Osteocyte (in vitro differentiated cells): ENCODE measurements around the gene AP2A2. TPM values are rescaled to one million over a fixed set of nuclear protein-coding genes. Genes with fewer than 3 reads are reported as not detected.

Experiments
- DNase-seq: peaks from one replicate; pipeline ENCODE4 v3.0.0; 2021; ENCODE audit warnings: mixed read lengths; ENCODE audit not compliant: unreplicated experiment; ENCODE audit errors: extremely low spot score
- H3K27ac Mint-ChIP-seq: one replicate; pipeline ENCODE4 v1.8.0; 2021; ENCODE audit warnings: mild to moderate bottlenecking, mixed read lengths; ENCODE audit not compliant: unreplicated experiment
- H3K27me3 Mint-ChIP-seq: one replicate; pipeline ENCODE4 v1.8.0; 2021; ENCODE audit warnings: mixed read lengths; ENCODE audit not compliant: unreplicated experiment
- H3K36me3 Mint-ChIP-seq: one replicate; pipeline ENCODE4 v1.8.0; 2021; ENCODE audit warnings: mixed read lengths; ENCODE audit not compliant: unreplicated experiment
- H3K4me1 Mint-ChIP-seq: one replicate; pipeline ENCODE4 v1.8.0; 2021; ENCODE audit warnings: mixed read lengths; ENCODE audit not compliant: unreplicated experiment
- H3K4me3 Mint-ChIP-seq: one replicate; pipeline ENCODE4 v1.8.0; 2021; ENCODE audit warnings: mild to moderate bottlenecking, moderate library complexity, mixed read lengths; ENCODE audit not compliant: unreplicated experiment
- H3K9me3 Mint-ChIP-seq: one replicate; pipeline ENCODE4 v1.8.0; 2021; ENCODE audit warnings: mixed read lengths; ENCODE audit not compliant: unreplicated experiment
- total RNA-seq: library from RNA; stranded (reverse); gene quantifications from 2 replicates; pipeline ENCODE4 v1.2.1, GENCODE V29; 2021
- TF ChIP-seq, protein P1 (sequence below): fragments of 200-600 bp; sonication (generic); IDR thresholded peaks from 2 replicates; pipeline ENCODE4 v1.5.0; 2021; ENCODE audit warnings: antibody characterized with exemption, mild to moderate bottlenecking, moderate library complexity

Gene AP2A2
- total RNA-seq, 1 donor from 2014 or later, result 102 TPM

DNA sequence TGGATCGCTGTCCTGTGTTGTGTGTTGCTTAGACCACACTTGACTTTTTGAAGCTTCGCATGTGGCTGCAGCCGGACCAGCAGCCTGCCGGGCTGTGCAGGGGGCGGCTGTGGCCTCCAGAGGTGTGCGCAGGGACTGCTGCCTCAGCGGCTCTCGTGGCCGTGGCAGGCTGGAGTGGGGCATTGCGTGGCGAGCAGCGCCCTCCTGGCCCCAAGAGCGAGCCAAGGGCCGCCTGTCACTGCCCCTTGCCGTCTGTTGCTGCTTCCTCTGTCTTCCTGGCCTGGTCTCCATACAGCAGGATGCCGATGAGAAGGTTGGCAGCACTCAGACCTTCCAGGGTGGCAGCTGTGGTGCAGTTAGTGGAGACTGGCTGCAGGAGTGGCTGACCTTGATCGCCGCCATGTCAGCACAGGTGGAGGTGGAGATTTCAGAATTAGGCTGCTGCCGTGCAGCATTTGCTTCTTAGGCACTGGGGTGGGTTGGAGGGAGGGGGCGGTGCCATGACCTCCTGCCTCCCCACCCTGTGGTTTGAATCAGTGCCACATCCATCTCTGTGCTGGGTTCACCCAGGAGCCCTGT, 76.8 kb downstream of the AP2A2 start:
- Mint-ChIP-seq H3K4me3 (no peak overlapping the region), H3K4me1 (no peaks in the 10 kb centered on the region), H3K27ac (no peak overlapping the region), H3K9me3 (no peaks in the 10 kb centered on the region), H3K36me3 (peaks cover 39% of the 10 kb centered on the region), H3K27me3 (no peaks in the 10 kb centered on the region)
- DNase-seq, result no peak
- TF ChIP-seq, protein P1, sequence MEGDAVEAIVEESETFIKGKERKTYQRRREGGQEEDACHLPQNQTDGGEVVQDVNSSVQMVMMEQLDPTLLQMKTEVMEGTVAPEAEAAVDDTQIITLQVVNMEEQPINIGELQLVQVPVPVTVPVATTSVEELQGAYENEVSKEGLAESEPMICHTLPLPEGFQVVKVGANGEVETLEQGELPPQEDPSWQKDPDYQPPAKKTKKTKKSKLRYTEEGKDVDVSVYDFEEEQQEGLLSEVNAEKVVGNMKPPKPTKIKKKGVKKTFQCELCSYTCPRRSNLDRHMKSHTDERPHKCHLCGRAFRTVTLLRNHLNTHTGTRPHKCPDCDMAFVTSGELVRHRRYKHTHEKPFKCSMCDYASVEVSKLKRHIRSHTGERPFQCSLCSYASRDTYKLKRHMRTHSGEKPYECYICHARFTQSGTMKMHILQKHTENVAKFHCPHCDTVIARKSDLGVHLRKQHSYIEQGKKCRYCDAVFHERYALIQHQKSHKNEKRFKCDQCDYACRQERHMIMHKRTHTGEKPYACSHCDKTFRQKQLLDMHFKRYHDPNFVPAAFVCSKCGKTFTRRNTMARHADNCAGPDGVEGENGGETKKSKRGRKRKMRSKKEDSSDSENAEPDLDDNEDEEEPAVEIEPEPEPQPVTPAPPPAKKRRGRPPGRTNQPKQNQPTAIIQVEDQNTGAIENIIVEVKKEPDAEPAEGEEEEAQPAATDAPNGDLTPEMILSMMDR, result no peak

DNA sequence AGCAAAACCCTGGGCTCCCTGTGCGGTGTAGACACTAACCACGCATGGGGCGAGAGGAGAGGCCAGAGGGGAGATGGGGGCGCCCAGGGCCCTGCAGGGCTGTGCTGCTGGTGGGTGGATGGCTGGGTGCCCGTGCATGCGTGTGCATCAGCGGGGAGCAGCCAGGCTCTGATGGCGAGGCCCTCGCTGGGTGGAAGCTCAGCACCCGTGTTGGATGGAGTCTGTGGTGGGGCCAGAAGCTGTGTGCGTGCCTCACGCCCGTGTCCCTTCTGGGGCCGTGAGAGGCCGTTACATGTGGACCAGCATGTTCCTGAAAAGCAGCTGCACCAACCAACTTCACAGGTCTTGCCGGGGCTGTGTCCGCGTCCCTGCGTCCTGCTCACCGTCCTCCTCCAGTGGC, 77.5 kb downstream of the AP2A2 start:
- Mint-ChIP-seq H3K4me3 (no peak overlapping the region), H3K9me3 (no peaks in the 10 kb centered on the region), H3K36me3 (peaks cover 39% of the 10 kb centered on the region), H3K4me1 (no peaks in the 10 kb centered on the region), H3K27ac (no peak overlapping the region), H3K27me3 (no peaks in the 10 kb centered on the region)
- TF ChIP-seq, protein P1, result no peak
- no peak for DNase-seq

DNA sequence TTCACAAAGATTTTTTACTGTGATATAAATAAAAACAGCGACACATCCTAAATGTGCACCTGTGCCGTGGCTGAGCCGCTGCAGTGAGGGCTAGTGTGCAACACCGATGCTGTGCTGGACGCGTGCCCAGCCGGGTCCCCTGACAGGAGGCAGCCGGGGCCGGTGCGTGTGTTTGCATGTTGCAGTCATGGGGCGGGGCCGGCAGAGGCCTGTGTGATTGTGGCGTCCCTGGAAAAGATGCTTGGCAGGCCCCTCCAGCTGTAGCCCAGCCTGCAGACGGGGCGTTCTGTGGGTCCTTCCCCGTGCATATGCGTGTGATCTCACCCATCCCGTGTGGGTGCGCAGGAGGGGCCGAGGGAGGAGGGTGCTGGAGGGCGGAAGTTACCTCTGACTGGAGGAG, 80.3 kb downstream of the AP2A2 start:
- Mint-ChIP-seq H3K9me3 (no peaks in the 10 kb centered on the region), H3K27me3 (no peaks in the 10 kb centered on the region), H3K4me1 (no peaks in the 10 kb centered on the region), H3K36me3 (peaks cover 47% of the 10 kb centered on the region), H3K4me3 (no peak overlapping the region), H3K27ac (no peak overlapping the region)
- TF ChIP-seq, protein P1, result no peak
- no peak for DNase-seq

DNA sequence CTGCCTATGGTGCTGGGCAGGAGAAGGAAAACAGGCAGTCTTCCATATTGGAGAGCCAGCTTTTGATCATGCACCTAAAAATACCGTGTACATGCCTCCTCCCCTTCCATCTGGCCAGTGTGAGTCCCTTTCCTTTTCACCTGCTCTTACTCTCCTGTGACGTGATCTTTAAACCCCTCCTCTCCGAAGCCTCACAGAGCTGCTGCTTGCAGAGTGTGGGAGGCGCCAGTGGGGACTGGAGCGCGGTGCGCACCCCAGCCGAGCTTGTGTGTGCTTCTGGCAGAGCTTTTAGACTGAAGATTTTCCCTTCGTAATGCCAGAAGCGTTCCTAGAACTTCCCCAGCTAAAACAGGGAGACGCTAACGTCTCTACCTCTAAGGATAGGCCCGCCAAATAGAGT, 81.1 kb downstream of the AP2A2 start:
- Mint-ChIP-seq H3K4me3 (no peak overlapping the region), H3K27ac (no peak overlapping the region), H3K27me3 (no peaks in the 10 kb centered on the region), H3K4me1 (no peaks in the 10 kb centered on the region), H3K36me3 (peaks cover 40% of the 10 kb centered on the region), H3K9me3 (no peaks in the 10 kb centered on the region)
- TF ChIP-seq, protein P1, result no peak
- no peak for DNase-seq

DNA sequence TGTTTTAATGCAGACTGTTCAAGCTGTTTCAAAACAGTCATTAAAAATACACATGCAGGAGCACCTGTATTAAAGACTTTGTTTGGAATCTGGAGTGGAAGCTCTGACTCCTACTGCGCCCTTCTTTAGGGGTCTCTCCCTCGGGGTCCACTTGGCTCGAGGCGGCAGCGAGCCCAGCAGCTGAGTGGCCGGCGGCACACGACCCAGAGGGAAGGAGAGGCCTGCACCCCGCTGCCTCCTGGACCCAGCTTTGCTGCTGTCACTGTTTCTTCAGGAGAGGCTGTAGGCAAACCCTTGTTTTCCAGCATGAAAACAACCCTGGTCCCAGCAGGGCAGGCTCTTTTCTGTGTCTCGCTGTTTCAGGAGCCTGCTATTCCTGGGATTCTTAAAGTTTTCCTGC, 81.6 kb downstream of the AP2A2 start:
- DNase-seq, result no peak
- Mint-ChIP-seq H3K9me3 (no peaks in the 10 kb centered on the region), H3K27ac (no peak overlapping the region), H3K36me3 (peaks cover 41% of the 10 kb centered on the region), H3K4me3 (no peak overlapping the region), H3K4me1 (no peaks in the 10 kb centered on the region), H3K27me3 (no peaks in the 10 kb centered on the region)
- TF ChIP-seq, protein P1, result no peak
